Heart left ventricle (tissue), 13 donors: ENCODE measurements around the gene NDUFB10.

ENCODE experiments used
- CTCF ChIP-seq, 12 donors: fragments of 200-600 bp; sonication (generic) in 4 of 12; IDR thresholded peaks; one replicate each; pipeline versions ENCODE4 v1.5.0 to v1.8.0; 2018 to 2022; ENCODE audit warnings: antibody characterized with exemption in 12 of 12, mild to moderate bottlenecking in 5 of 12
- POLR2A ChIP-seq, 2 donors: fragments of 450-650 bp; IDR thresholded peaks; one replicate each; pipeline ENCODE4 v1.6.1; 2017; ENCODE audit warnings: antibody characterized with exemption in 2 of 2, mild to moderate bottlenecking in 2 of 2, moderate library complexity in 2 of 2
- donor health status: ischemic (EF 13 %, LVEDD 7.1; RV severe dilation, severe dysfunction).
- donor health status: DM: no; HTN: yes; CAD: no.
- donor health status: DM: no; HTN: no; CAD: no.
- donor health status: ischemic (EF 25% LVEDD 6.9; RV normal size, moderate dysfunction).
- donor health status: ischemic (EF 25% LVEDD 5.7; RV mildly dilated, moderate dysfunction).
- donor health status: ischemic (EF 35%, LVEDD 5.7; RV mildly dilated, moderate dysfunction).
- donor health status: nonischemic (EF 11% LVEDD 7.7; RV severe dilation, severe dysfunction).
- donor health status: DM: yes; HTN: yes; CAD: no.
- donor health status: PGD.
- donor health status: ischemic (EF 29% LVEDD 5.4; RV normal size, mild dysfunction).
- donor health status: nonischemic (EF 23%, LVEDD 6.1; RV moderate dilation, normal function).

- no peak for TF ChIP-seq CTCF (IDR thresholded peaks at IDR 0.05)
- TF ChIP-seq POLR2A (IDR thresholded peaks at IDR 0.05): no peak
These were observed 40.7 kb upstream of the NDUFB10 start, which contains the start of gene HS3ST6 for GRCh38 chr16:1918351-1919326.
